HepG2 (cell line): ENCODE results near the gene BAHCC1. TPM values are rescaled to one million over a fixed set of nuclear protein-coding genes. Genes with fewer than 3 reads are reported as not detected.

Experiments
- ATAC-seq: fragments of 200-7000 bp; cut with Tn5 transposase; 3 replicates; pipeline ENCODE4 v1.9.1; 2020; ENCODE audit warnings: mild to moderate bottlenecking, moderate library complexity
- BruUV-seq: library from RNA; stranded (reverse); fragments of 400-500 nt; replicated peaks from 2 replicates; lab custom pipeline; 2021; lab: Mats Ljungman, UMichigan
- CTCF ChIA-PET: fragments of 300-600 bp; formaldehyde crosslinking; extraction: SDS; loops from one replicate; lab custom pipeline; 2021; ENCODE audit warnings: low total read pairs, inconsistent platforms, low intra/inter-chr PET ratio; lab: Yijun Ruan, JAX
- POLR2A ChIA-PET: fragments of 350-600 bp; sonication (Branson Sonifier 250); formaldehyde crosslinking; loops from one replicate; lab custom pipeline; 2020; ENCODE audit warnings: antibody characterized with exemption, inconsistent platforms; lab: Yijun Ruan, JAX
- DNase-seq: peaks from one replicate; pipeline ENCODE4 v3.0.0-alpha.2; 2015; ENCODE audit warnings: low spot score
- FAIRE-seq: peaks from 3 replicates; lab custom pipeline; 2011; peaks lifted over from hg19 to GRCh38; lab: Jason Lieb, UNC
- H2AFZ ChIP-seq: one replicate; pipeline ENCODE4 v1.6.1; 2011; ENCODE audit warnings: low read length, inconsistent platforms
- H3K27ac ChIP-seq: fragments of 300-600 bp; 3 replicates; pipeline ENCODE4 v1.8.0; 2011; ENCODE audit warnings: mixed run types, mild to moderate bottlenecking, mixed read lengths, low read length, inconsistent platforms; ENCODE audit not compliant: insufficient read depth; ENCODE audit errors: extremely low read length
- H3K27me3 ChIP-seq, 2 experiments: fragments of 200-600 bp in 1 of 2; 2 replicates in 1 of 2; 3 replicates in 1 of 2; pipeline versions ENCODE4 v1.6.0 to v1.8.0; 2011; ENCODE audit warnings: low read length in 2 of 2, mild to moderate bottlenecking in 2 of 2, moderate library complexity in 2 of 2, inconsistent platforms in 1 of 2; ENCODE audit not compliant: insufficient read depth in 2 of 2, control insufficient read depth in 1 of 2
- H3K36me3 ChIP-seq, 2 experiments: fragments of 200-600 bp in 1 of 2; replicated peaks in 1 of 2; 2 replicates in 1 of 2; 3 replicates in 1 of 2; pipeline versions ENCODE4 v1.5.1 to v1.8.0; 2011; ENCODE audit warnings: low read length in 2 of 2, inconsistent platforms in 1 of 2; ENCODE audit not compliant: insufficient read depth in 2 of 2, control insufficient read depth in 1 of 2
- H3K4me1 ChIP-seq: 2 replicates; pipeline ENCODE4 v1.5.1; 2012; ENCODE audit warnings: low read length, inconsistent platforms; ENCODE audit not compliant: insufficient read depth
- H3K4me2 ChIP-seq: 2 replicates; pipeline ENCODE4 v1.6.0; 2011; ENCODE audit warnings: low read depth, low read length, inconsistent platforms
- H3K4me3 ChIP-seq, 3 experiments: fragments of 200-600 bp in 1 of 3; sonication (generic), shearing (Covaris generic) in 1 of 3; replicated peaks in 1 of 3; 2 replicates each; pipeline ENCODE4 v1.5.1; 2011 to 2016; ENCODE audit warnings: low read length in 3 of 3, inconsistent platforms in 2 of 3, low read depth in 2 of 3, mild to moderate bottlenecking in 2 of 3, control low read depth in 1 of 3, mixed read lengths in 1 of 3; ENCODE audit not compliant: insufficient read depth in 1 of 3
- H3K79me2 ChIP-seq: one replicate; pipeline ENCODE4 v1.6.1; 2011; ENCODE audit warnings: low read length, inconsistent platforms; ENCODE audit not compliant: insufficient read depth
- H3K9ac ChIP-seq: 2 replicates; pipeline ENCODE4 v1.6.0; 2011; ENCODE audit warnings: mild to moderate bottlenecking, low read depth, low read length, inconsistent platforms; ENCODE audit not compliant: insufficient read depth
- H3K9me3 ChIP-seq: 2 replicates; pipeline ENCODE4 v1.5.1; 2012; ENCODE audit warnings: mild to moderate bottlenecking, low read length
- H4K20me1 ChIP-seq: 2 replicates; pipeline ENCODE4 v1.6.0; 2011; ENCODE audit warnings: inconsistent platforms, mild to moderate bottlenecking, low read length, moderate library complexity; ENCODE audit not compliant: insufficient read depth
- BHLHE40 ChIP-seq: IDR thresholded peaks from 2 replicates; pipeline ENCODE4 v1.6.1; 2011; ENCODE audit warnings: low read length, improper control_type of control experiment
- DNMT1 ChIP-seq: sonication (generic); formaldehyde crosslinking; IDR thresholded peaks from 2 replicates; pipeline ENCODE4 v1.5.1; 2020; ENCODE audit warnings: mild to moderate bottlenecking, missing genetic modification reagents
- MEIS1 ChIP-seq: sonication (generic); formaldehyde crosslinking; IDR thresholded peaks from 2 replicates; pipeline ENCODE4 v1.9.0; 2021; ENCODE audit warnings: mild to moderate bottlenecking, missing genetic modification reagents, moderate library complexity, borderline replicate concordance
- NFIB ChIP-seq: sonication (generic); formaldehyde crosslinking; IDR thresholded peaks from 2 replicates; pipeline ENCODE4 v1.9.0; 2021; ENCODE audit warnings: missing genetic modification reagents, mild to moderate bottlenecking, borderline replicate concordance
- PITX1 ChIP-seq: sonication (generic); formaldehyde crosslinking; IDR thresholded peaks from 2 replicates; pipeline ENCODE4 v1.5.1; 2020; ENCODE audit warnings: mild to moderate bottlenecking, missing genetic modification reagents
- RFX5 ChIP-seq: IDR thresholded peaks from 2 replicates; pipeline ENCODE4 v1.6.1; 2011; ENCODE audit warnings: low read depth, low read length, improper control_type of control experiment
- SNAPC5 ChIP-seq: sonication (generic); formaldehyde crosslinking; IDR thresholded peaks from 2 replicates; pipeline ENCODE4 v1.8.1; 2023; ENCODE audit warnings: mild to moderate bottlenecking, missing genetic modification reagents, borderline replicate concordance
- ZBTB33 ChIP-seq: sonication (generic); formaldehyde crosslinking; IDR thresholded peaks from 2 replicates; pipeline ENCODE4 v1.4.0; 2020; ENCODE audit warnings: missing genetic modification reagents
- ZBTB37 ChIP-seq: sonication (generic); formaldehyde crosslinking; IDR thresholded peaks from 2 replicates; pipeline ENCODE4 v1.4.0; 2020; ENCODE audit warnings: mild to moderate bottlenecking, missing genetic modification reagents
- ZMAT5 ChIP-seq: sonication (generic); formaldehyde crosslinking; IDR thresholded peaks from 2 replicates; pipeline ENCODE4 v1.5.0; 2020; ENCODE audit warnings: mild to moderate bottlenecking, low read depth, missing genetic modification reagents, borderline replicate concordance
- ZNF292 ChIP-seq: sonication (generic); formaldehyde crosslinking; IDR thresholded peaks from 2 replicates; pipeline ENCODE4 v1.8.1; 2022; ENCODE audit warnings: mild to moderate bottlenecking, low read depth, missing genetic modification reagents, borderline replicate concordance
- ZNF776 ChIP-seq: sonication (generic); formaldehyde crosslinking; IDR thresholded peaks from 2 replicates; pipeline ENCODE4 v1.4.0; 2020; ENCODE audit warnings: mild to moderate bottlenecking, missing genetic modification reagents
- WGBS: methylation state at CpG from one replicate; pipeline ENCODE4 v1.1.6; 2017; ENCODE audit warnings: low lambda C conversion rate; 5-methylcytosine and 5-hydroxymethylcytosine counted together
- in situ Hi-C: cut with HindIII; loops from 2 replicates; pipeline ENCODE4 v1.10.0; 2017; ENCODE audit warnings: low pct_unique_long_range_greater_than_20kb; ENCODE audit not compliant: extremely low pct_ligation_motif_present
- intact Hi-C: fragments of 100-400 bp; cut with micrococcal nuclease; formaldehyde crosslinking; loops from one replicate; pipeline ENCODE4 v1.10.0; 2022; ENCODE audit not compliant: unreplicated experiment
- polyA plus RNA-seq, 8 experiments: library from polyadenylated mRNA; depleted of rRNA in 3 of 8; stranded (reverse) in 7 of 8; unstranded in 1 of 8; fragments of >200 nt; fragmentation: Illumina TruSeq in 4 of 8; extraction: Trizol in 4 of 8; gene quantifications; 2 replicates each; pipeline versions ENCODE4 v1.2.1 to v1.2.3, GENCODE V29; 2011 to 2016; ENCODE audit warnings: low read depth in 4 of 8, missing spikeins in 1 of 8, mixed read lengths in 1 of 8; ENCODE audit not compliant: insufficient read depth in 1 of 8
- total RNA-seq, 5 experiments: library from RNA; depleted of rRNA; stranded (reverse); fragments of >200 nt; fragmentation: Illumina TruSeq; extraction: Trizol; gene quantifications; 2 replicates each; pipeline ENCODE4 v1.2.3, GENCODE V29; 2016; ENCODE audit warnings: low read depth in 1 of 5

The BAHCC1 gene
- total and polyA plus RNA-seq, 2 of the 13 experiments (the other 11 are each of a cell fraction or from before 2014, with no cell fraction given), result 1.4 to 1.7 TPM

- 65% methylated on average over 19 of the region's 24 CpGs for WGBS
These were observed 21.6 kb upstream of the BAHCC1 start for GRCh38 chr17:81373536-81374160.

GRCh38 chr17:81374890-81375289 is 20.4 kb upstream of the BAHCC1 start:
- Histone ChIP-seq H4K20me1 (no peaks in the 10 kb centered on the region), H3K27ac (no peak overlapping the region), H3K36me3 (no peaks in the 10 kb centered on the region), H3K9me3 (no peaks in the 10 kb centered on the region), H3K4me3 (no peak overlapping the region), H3K79me2 (no peaks in the 10 kb centered on the region), H3K27me3 (peaks cover 9 to 60% of the 10 kb centered on the region in 2 experiments), H2AFZ (no peak overlapping the region), H3K4me1 (peaks cover 31% of the 10 kb centered on the region), H3K9ac (no peak overlapping the region), H3K4me2 (no peak overlapping the region)
- no peak for ATAC-seq
- no peak for DNase-seq
- no TSS peak for BruUV-seq
- intact Hi-C loops, result no loop called here
- 54% methylated on average over 5 of the region's 5 CpGs for WGBS
- TF ChIP-seq MEIS1, result no peak
- TF ChIP-seq ZBTB37, result no peak
- TF ChIP-seq ZMAT5 (CRISPR knock-in tag), result no peak
- TF ChIP-seq ZNF776, result no peak
- no peak for TF ChIP-seq SNAPC5 (CRISPR knock-in tag)
- TF ChIP-seq BHLHE40, result no peak
- TF ChIP-seq NFIB (CRISPR knock-in tag), result no peak
- no peak for TF ChIP-seq DNMT1 (CRISPR knock-in tag)
- no peak for TF ChIP-seq RFX5
- no peak for TF ChIP-seq PITX1 (CRISPR knock-in tag)
- FAIRE-seq, result no peak
- POLR2A ChIA-PET, result no interaction called here
- in situ Hi-C loops, result no loop called here
- CTCF ChIA-PET, result no interaction called here

More at GRCh38 chr17:81373536-81374160, 21.6 kb upstream of the BAHCC1 start:
- H3K27me3 ChIP-seq, result peaks cover 8 to 60% of the 10 kb centered on the region in 2 experiments; a peak in 3 of 5 replicates
- H3K4me2 ChIP-seq, result no peak overlapping the region
- H3K9me3 ChIP-seq, result no peaks in the 10 kb centered on the region
- no TSS peak for BruUV-seq
- no peak overlapping the region for H3K4me3 ChIP-seq
- no peak overlapping the region for H3K9ac ChIP-seq
- no peak for DNase-seq
- TF ChIP-seq ZBTB33 (CRISPR knock-in tag) (peak; percentile 67; the same call in 1 of the 2 replicates), ZNF292 (CRISPR knock-in tag) (no peak)
- in situ Hi-C loops (no loop called here), intact Hi-C loops (no loop called here)
- H3K27ac ChIP-seq, result no peak overlapping the region
- ChIA-PET CTCF (no interaction called here), POLR2A (no interaction called here)
- FAIRE-seq, result no peak
- H3K79me2 ChIP-seq, result no peaks in the 10 kb centered on the region
- peaks cover 31% of the 10 kb centered on the region for H3K4me1 ChIP-seq
- ATAC-seq, result no peak
- H3K36me3 ChIP-seq, result no peaks in the 10 kb centered on the region
- no peaks in the 10 kb centered on the region for H4K20me1 ChIP-seq
- H2AFZ ChIP-seq, result no peak overlapping the region
